Frontal cortex (tissue), 4 donors: Measurements from ENCODE around the gene NAMPT. TPM values are rescaled to one million over a fixed set of nuclear protein-coding genes. Genes with fewer than 3 reads are reported as not detected.
A peak's percentile ranks its signal among the peaks of the same experiment; 100 is the strongest.
"Not testable (repeated sequence)": the region's sequence is repeated elsewhere in the genome, so short reads cannot be mapped to it uniquely, and the experiment has no call there.

Experiments
- DNase-seq, 2 donors: peaks; one replicate each; pipeline ENCODE4 v3.0.0; 2012; ENCODE audit warnings: low spot score in 2 of 2
- FAIRE-seq: peaks from 2 replicates; lab custom pipeline; 2012; peaks lifted over from hg19 to GRCh38; lab: Jason Lieb, UNC
- total RNA-seq: library from RNA; depleted of rRNA; stranded (reverse); fragments of >200 nt; gene quantifications from one replicate; pipeline ENCODE4 v1.2.3, GENCODE V29; 2014
- donor health status: control.
- donor health status: control.
- donor health status: control.

The NAMPT gene
- total RNA-seq, 1 donor from 2014 or later: 50.1 TPM

- no peak for DNase-seq
- no peak for FAIRE-seq
Observed at GRCh38 chr7:106306256-106306655, 21.5 kb upstream of the NAMPT start.

- FAIRE-seq (no peak), DNase-seq (no peak)
Observed at GRCh38 chr7:106305732-106306131, 20.9 kb upstream of the NAMPT start.

- no peak for DNase-seq
- no peak for FAIRE-seq
Observed at GRCh38 chr7:106304568-106304967, 19.8 kb upstream of the NAMPT start.

GRCh38 chr7:106298631-106299030 is 13.8 kb upstream of the NAMPT start:
- not testable (repeated sequence) for FAIRE-seq, DNase-seq

GRCh38 chr7:106298155-106298554 is 13.4 kb upstream of the NAMPT start:
- DNase-seq, FAIRE-seq: not testable (repeated sequence)

- no peak for DNase-seq
- no peak for FAIRE-seq
Observed at GRCh38 chr7:106294334-106294733, 9.6 kb upstream of the NAMPT start.

- no peak for FAIRE-seq
- no peak for DNase-seq
Observed at GRCh38 chr7:106291247-106291646, 6.5 kb upstream of the NAMPT start.

- DNase-seq (no peak), FAIRE-seq (no peak)
Observed at GRCh38 chr7:106290319-106290718, 5.5 kb upstream of the NAMPT start.

GRCh38 chr7:106289848-106290247 is 5.1 kb upstream of the NAMPT start:
- no peak for DNase-seq
- FAIRE-seq: no peak

- DNase-seq (no peak), FAIRE-seq (no peak)
Observed at GRCh38 chr7:106288263-106288662, 3.5 kb upstream of the NAMPT start.

- no peak for DNase-seq
- FAIRE-seq: no peak
Observed at GRCh38 chr7:106287786-106288185, 3.0 kb upstream of the NAMPT start.

GRCh38 chr7:106285855-106286492 is 1.2 kb upstream of the NAMPT start:
- FAIRE-seq: no peak
- DNase-seq: peak in 1 of 2 donors; percentile 29

- FAIRE-seq (no peak), DNase-seq (peak; percentile 93 to 95)
Observed at GRCh38 chr7:106285051-106285854, 470 bp upstream of the NAMPT start.

- DNase-seq: peak in 1 of 2 donors; percentile 14
- no peak for FAIRE-seq
Observed at GRCh38 chr7:106283831-106284713, 711 bp downstream of the NAMPT start.

GRCh38 chr7:106283501-106283830 is 1.3 kb downstream of the NAMPT start:
- no peak for DNase-seq
- peak; percentile 31 for FAIRE-seq

- no peak for FAIRE-seq
Observed at GRCh38 chr7:106282852-106283251, 1.9 kb downstream of the NAMPT start.

GRCh38 chr7:106282390-106282789 is 2.4 kb downstream of the NAMPT start:
- DNase-seq (no peak), FAIRE-seq (no peak)

More at GRCh38 chr7:106282852-106283251, 1.9 kb downstream of the NAMPT start:
- no peak for DNase-seq

GRCh38 chr7:106281585-106282318 is 3.0 kb downstream of the NAMPT start:
- no peak for FAIRE-seq
- DNase-seq: no peak

GRCh38 chr7:106281127-106281526 is 3.7 kb downstream of the NAMPT start:
- no peak for FAIRE-seq
- DNase-seq: no peak
